ENCODE data around the gene PRKN.

PRKN gene

DNA sequence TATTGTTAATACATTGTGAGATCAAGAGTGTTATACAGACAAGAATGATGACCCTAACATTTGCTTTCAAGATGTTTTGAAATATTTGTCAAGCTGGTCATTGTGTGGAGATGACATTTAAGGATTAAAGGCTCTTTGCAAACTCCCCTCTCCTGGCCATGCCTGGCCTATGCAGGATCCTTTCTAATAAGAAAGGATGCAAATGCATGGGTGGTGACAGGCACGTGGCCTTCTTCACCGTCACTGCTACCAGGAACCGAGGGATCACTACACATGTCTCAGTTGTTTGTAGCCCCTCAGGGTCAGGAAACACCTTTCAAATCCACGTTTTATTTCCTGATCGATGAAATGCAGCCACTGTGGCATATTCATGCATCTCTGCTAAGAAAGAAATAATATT is 419.7 kb downstream of the PRKN start:
- no peak for DNase-seq (ENCODE audit: low read depth in 2 of 2)

DNA sequence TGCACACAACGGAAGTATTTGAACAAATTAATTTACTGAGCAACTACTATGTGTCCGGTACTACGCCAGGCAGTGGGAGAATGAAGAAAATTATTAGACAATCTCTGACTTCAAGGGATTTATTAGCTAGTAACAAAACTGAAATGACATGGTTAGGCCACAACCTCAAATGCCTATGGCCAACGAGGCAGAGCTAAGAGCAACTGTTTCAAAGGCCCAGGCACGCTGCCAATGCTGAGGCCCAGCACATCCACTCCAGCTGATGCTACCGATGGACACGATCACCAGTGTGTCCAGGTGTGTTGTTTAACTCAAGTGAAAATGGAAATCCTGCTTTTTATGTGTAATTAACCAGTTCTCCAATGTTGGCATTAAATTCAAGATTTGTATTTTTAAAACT is 420.9 kb downstream of the PRKN start:
- DNase-seq (ENCODE audit: low read depth in 2 of 2), result no peak

DNA sequence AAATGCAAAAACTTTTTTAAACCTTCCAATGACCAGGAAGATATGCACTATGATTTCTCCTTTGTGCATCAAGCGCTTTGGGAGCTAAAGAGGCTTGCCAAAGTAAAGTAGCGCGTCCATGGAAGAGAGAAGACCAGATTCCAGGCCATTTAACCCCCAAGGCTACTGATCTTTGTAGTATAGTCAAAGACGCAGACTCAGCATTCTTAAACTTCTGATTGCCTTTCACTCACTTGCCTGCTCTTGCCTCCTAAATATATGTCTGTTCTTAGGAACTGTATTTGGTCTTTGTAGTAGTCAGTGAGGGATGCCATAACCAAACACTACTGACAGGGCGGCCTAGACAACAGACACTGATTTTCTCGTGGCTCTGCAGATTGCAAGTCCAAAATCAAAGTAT is 426.4 kb downstream of the PRKN start:
- DNase-seq (ENCODE audit: low read depth in 2 of 2), result no peak

DNA sequence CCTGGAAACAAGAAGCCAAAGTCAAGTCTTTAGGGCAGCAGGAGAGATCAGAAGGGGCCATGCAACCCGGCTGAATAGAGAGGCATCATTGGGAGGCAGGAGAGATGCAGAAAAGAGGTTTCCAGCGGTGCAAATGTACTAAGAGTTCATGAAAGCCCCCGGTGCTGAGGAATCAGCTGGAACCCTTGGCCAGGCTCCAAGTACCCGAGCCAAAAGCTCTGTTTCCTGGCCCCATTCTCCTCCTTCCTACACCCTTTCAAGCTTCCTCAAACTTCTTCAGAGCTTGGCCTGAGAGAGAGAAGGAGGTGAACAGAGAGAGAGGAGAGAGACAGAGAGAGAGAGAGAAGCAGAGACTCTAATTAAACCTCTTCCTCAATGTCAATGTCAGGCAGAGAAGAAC is 433.5 kb downstream of the PRKN start:
- DNase-seq (ENCODE audit: low read depth in 2 of 2), result no peak

DNA sequence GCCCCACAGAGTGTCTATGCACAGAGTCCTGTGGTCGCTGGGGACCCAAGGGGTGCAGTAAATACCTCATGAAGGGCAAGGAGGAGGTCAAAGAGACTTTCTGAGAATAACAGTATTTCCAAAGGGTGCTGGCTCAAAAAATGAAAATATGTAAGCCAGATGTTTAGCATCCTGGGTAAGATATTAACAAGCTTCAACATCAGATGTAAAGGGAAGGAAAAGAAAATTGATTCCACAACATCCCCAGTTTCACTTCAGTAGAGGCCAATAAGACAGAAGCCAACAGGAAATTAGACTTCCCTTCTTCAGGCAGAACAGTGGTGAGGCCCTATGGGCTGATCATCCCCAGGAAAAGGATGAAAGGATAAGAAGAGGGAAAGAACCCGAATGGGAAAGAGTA is 434.7 kb downstream of the PRKN start:
- DNase-seq (ENCODE audit: low read depth in 2 of 2), result no peak

DNA sequence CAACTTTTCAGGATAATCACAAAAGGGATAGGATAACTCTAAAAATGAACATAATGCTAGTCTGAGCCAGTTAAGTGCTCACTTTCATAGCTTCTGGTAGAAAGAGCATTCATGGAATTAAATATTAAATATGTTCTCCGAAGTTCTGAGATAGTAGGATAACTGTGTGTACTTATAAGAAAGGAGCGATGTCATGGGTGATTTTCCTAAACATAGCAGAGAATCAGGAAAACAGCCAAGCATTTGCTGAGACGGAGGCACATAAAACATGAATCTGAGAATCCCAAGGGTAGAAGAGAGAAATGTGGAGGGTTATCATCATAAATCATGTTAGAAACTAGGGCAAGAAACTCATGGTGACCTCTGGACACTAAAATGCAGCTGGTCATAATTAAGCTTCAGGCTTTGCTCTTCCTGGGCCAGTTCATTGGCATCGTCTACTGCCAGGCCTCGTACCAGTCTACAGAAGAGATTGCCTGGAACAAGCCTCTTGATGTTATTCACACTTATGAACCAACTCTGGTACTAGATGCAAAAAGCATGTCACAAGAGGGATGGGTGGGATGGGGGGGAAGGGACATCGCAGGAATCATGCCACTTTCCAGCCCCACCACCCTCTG is 436.6 kb downstream of the PRKN start:
- DNase-seq (ENCODE audit: low read depth in 2 of 2), result no peak

DNA sequence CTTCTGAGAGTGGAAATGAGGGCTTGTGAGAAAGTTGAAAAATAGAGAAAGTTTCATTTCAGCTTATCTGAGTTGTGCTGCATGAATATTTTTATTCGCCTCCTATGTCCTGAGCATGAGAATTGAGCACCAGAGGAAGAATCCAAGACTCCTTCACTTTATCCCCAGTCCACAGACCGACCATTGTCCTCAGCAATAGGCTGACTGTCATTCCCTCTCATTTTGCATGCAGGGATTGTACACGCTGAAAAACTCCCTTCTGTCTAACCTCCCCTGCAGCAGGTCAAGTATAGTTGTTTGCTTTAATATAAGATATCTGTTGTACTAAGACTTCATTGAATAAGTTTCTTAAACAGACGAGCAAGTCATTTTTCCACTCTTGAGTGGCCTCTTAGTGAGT is 437.6 kb downstream of the PRKN start:
- no peak for DNase-seq (ENCODE audit: low read depth in 2 of 2)

DNA sequence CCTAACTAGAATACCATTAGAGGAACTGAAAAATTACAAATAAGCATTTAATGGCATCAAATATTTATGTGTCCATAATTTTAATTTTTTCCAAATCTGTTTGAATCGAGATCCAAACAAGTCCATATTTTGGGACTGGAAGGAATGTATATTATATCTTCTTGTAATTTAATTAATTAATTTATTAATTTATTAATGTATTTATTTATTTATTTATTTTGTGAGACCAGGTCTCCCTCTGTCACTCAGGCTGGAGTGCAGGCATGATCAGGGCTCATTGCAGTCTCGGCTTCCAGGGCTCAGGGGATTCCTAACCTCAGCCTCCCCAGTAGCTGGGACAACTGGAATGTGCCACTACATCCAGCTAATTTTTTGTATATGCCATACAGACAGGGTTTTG is 453.6 kb downstream of the PRKN start:
- no peak for DNase-seq (ENCODE audit: low read depth in 2 of 2)

DNA sequence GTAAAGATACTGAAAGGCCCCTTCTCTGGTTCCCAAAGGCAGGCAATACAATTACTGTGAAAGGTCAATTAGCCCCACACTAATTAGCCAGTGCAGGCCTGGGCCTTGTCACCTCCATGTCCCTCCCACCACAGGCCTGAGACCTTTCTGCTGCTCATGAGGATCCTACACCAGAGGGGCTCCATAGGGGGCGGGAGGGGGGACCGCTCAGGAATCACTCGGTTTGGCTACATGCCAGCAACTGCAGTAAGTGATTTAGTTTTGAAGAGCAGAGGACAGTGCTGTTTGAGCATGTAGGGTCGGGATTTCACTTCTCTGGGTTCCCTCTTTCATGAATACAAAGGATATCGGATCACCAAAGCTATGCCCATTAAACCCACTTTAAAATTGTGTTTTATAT is 455.6 kb downstream of the PRKN start:
- DNase-seq (ENCODE audit: low read depth in 2 of 2), result no peak

DNA sequence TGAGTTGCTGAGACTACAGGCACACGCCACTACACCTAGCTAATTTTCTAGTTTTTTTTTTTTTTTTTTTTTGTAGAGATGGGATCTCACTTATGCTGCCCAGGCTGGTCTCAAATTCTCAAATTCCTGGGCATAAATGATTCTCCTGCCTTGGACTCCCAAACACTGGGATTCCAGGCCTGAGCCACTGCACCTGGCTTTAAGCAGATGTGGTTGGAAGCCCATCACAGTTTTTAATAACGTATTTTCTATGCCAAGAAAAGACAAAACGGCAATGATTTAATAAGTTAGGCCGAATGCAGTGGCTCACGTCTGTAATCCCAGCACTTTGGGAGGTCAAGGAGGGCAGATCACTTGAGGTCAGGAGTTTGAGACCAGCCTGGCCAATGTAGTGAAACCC is 456.6 kb downstream of the PRKN start:
- no peak for DNase-seq (ENCODE audit: low read depth in 2 of 2)

DNA sequence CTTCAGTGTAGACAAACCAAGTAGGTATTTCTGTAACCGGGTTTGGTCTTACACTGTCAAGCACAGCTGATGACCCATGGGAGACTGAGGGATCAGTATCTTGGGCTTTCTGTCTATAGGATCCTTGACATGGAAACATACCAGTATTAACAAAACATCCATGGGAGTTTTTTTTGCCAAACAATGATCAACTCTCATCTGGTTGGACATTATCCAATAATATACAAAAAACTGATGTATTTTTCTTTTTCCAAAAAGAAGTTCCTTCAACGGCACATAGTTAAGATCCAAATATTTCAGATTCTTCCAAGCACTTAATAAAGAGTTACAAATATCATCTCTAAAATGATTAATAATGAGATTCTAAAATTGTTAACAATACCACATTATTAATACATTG is 459.9 kb downstream of the PRKN start:
- DNase-seq (ENCODE audit: low read depth in 2 of 2), result no peak

DNA sequence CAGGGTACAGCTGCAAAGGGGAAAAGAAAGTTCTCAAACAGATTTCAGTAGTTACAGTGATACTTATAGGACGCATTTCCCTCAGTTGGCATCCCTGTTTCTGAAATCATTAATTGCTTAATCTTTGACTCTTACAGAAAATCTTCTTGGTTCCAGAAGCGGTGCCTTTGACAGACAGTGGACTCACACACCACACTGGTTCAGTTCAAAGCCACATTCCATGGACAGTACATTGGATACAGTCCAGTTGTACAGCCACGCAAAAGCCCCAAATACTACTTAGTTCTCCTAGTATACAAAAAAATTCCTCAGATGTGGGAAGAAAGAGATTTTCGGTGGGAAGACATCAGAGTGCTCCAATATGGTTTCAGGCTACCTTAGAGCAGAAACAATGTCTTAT is 460.4 kb downstream of the PRKN start:
- no peak for DNase-seq (ENCODE audit: low read depth in 2 of 2)

DNA sequence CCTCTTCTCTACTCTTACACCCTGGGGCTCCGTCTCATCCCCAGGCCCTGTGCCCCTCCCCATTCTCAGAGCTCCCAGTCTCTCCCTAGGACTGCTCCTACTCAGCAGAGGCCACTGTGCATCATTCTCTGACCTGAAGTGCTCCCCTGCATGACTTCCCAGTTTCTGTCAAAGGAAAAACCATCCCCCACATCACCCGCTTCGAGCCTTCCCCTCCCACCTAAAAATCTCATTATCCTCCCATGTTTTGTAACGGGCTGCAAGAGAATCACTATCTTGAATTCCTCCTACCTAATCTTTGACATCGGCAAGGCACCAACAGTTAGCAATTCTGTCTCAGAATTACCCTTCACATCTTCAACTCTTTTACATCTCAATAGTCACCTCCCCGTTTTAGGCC is 463.0 kb downstream of the PRKN start:
- DNase-seq (ENCODE audit: low read depth in 2 of 2), result no peak

DNA sequence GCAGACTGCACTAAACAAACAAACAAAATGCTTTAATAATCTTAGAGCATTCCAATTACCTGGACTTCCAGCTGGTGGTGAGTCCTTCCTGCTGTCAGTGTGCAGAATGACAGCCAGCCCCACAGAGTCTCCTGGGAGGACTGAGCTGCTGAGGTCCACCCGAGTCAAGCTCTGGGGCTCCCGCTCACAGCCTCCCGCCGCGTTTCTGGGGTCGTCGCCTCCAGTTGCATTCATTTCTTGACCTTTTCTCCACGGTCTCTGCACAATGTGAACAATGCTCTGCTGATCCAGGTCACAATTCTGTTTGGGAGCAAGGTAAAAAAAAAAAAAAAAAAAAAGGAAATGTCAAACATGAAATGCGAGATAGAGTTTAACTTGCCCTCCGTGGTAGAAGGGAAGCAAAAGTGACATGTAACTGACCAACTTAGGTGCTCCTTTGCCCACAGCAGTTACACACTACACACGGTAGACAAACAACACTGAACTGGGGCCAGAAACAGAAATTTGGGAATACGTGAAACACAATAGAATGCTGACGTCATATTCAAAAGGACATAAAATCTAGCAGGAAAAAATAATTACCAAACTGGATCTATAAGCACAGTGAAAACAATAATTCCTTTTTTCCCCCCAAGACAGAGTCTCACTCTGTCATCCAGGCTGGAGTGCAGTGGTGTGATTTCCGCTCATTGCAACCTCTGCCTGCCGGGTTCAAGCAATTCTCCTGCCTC is 464.9 kb downstream of the PRKN start:
- no peak for DNase-seq (ENCODE audit: low read depth in 2 of 2)

DNA sequence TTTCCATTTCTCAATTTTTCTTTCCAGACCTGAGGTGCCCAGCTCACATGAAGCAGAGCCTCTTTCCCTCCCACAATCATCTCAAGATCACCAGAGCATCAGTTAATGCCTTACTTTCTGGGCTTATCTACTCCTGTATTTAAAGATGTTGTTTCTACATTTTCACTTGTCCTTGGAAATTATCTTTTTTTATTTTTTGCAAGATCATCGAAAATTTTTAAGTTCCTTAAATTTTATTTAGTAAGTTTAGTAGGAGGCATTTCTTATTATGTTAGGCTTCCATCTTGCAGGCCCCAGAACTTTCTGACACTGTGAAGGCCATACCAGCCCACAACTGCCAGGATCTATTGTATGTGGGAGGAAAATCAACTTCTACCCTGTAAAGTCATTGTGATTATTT is 466.0 kb downstream of the PRKN start:
- no peak for DNase-seq (ENCODE audit: low read depth in 2 of 2)

DNA sequence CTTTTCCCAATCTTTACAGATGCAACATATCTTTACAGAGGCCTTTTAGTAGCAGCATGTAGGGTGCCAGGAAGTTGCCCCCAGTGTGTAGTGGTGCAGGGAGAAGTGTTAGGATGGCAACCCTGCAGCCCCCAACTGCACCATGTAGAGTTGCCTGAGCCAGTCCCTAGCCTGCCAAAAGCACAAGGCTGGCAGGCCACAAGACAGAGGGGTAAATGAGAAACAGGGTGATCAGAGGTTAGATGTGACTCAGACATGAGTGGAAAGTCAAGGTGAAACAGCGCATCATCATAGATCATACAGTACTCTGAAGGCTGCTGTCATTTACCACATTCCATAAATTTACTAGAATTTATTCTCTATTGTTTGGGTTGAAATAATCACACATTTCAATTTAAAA is 467.5 kb downstream of the PRKN start:
- DNase-seq (ENCODE audit: low read depth in 2 of 2), result no peak

DNA sequence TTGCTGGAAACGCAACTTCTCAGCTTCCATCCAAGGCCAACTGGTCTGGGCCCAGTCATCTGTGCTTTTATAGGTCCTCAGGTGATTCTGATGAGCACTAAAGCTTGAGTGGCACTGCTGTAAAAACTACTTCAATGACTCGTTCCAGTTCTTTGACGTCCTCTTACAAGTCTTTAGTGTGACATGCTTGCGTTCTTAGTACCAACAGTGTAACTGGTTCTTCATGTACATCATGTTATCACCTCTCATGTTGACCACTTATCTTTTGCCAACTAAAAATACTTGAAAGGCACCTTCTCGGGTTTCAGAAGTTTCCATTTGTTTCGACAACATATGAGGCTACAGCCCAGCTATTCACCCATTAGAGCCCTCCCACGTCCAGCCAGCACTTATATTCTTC is 468.9 kb downstream of the PRKN start:
- no peak for DNase-seq (ENCODE audit: low read depth in 2 of 2)

DNA sequence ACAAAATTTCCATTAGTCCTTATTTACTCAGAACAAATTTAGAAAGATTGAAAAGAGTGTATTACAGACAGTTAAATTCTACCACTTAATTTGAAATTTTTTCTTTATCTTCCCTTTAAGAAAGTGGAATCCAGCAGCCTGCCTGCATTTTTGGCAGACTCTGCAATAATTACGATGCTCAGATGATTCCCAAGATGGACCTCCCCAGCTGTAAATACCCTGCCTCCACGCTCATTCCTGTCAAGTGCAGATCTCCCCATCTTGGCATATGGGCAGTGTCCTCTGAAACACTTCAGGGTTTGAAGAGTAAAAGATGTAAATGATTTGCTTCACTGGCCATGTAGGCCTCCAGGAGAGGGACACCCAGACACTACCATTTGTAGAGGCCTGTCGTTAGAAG is 471.2 kb downstream of the PRKN start:
- DNase-seq (ENCODE audit: low read depth in 2 of 2), result no peak

DNA sequence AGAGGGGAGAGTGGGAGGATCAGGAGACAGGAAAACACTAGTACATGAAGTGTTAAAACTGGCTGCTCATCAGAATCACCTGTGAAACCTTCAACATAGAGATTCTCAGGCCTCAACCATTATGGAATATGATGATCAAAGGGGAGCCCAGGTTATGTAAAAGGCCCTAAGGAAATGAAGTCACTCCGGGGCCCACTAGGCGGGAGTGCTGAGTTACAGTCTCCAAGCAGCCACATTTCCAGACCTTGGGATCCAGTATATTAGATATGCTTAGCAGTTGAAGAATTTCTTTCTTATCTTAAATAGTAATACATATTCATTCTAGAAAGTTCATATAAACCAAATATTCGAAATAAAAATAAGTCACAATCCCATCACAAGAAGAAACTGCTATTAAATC is 476.3 kb downstream of the PRKN start:
- no peak for DNase-seq (ENCODE audit: low read depth in 2 of 2)

DNA sequence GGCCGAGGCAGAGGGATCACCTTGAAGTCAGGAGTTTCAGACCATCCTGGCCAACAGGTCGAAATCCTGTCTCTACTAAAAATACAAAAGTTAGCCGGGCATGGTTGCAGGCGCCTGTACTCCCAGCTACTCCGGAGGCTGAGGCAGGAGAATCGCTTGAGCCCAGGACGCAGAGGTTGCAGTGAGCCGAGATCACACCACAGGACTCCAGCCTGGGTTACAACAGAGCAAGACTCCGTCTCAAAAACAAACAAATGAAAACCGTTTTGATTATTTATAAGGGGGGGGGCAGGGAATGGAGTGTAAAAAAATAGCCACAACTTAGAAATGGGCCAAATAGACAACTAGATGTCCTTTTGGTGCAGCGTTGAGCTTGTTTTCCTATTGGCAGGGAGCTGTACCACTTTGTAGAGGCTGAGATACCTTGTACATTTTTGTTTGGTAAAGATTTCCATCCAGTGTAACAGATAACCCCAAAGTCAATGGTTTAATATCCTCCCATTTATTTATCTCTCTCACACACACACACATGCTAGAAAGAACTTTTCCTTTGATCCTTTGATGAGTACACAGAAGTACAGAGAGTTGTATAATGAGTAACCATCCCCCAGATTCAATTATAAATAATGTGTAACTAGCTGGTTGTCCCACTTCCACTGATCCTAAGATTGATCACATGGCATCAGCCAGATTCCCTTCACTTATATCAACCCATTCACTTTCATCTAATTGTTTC is 477.5 kb downstream of the PRKN start:
- DNase-seq (ENCODE audit: low read depth in 2 of 2), result no peak

DNA sequence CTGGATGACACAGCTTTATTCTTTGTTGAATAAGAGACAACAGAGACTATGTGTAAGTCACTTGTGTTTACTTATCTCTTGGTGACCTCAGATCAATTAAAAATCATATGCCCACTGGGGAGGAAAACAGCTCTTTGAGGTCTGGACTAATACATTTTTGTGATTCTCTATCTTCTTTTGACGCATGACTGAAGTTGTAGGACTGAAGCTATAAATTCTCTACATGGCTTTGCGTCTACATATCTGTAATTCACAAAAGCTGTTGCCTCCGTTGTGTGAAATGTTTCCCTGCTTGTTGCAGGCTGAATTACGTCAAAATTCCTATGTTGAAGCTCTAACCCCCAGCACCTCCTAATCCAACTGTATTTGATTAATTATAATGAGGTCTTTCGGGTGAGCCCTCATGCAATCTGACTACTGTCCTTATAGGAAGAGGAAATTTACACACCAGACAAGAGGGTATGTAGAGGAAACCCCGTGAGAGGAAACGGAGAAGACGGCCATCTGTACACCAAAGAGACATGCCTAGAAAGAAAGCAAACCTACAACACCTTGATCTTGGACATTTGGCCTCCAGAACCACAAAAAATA is 481.6 kb downstream of the PRKN start:
- no peak for DNase-seq (ENCODE audit: low read depth in 2 of 2)

DNA sequence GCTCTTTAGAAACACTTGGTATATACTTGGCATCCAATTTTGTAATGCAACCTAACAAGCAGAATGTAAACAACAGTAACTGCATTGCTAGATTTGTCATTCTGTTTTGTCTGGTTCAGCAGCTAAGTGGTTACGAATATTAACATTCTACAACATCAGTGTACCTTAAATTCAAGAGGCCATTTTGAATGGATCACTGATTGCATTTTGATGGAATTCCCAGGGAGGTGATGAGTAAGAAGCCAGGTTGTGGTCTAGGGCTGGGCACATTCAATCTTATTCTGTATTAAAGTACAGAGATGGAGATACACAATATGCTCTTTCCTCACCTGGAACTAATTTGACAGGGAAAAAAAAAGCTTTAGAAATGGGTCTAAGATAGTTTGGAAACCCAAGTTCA is 483.5 kb downstream of the PRKN start:
- no peak for DNase-seq (ENCODE audit: low read depth in 2 of 2)

DNA sequence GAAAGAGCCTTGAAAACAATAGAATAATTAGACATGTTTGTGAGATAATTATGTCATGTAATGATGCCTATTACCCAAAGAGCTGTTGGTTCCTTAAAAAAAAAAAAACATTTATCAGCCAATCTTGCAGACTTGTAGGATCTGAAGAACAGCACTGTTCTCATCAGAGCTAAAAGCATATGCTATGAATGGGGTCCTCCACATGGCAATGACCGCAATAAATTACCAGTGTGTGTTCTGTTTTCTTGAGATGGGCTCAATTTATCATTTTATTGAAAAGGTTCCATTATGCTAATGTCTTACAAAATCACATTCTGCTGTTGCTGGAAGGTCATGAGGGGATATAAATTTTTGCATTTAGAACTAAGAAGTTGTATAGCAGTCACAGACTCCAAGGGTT is 484.7 kb downstream of the PRKN start:
- no peak for DNase-seq (ENCODE audit: low read depth in 2 of 2)
